ENCODE data around the gene ALKBH3. TPM values are rescaled to one million over a fixed set of nuclear protein-coding genes. Genes with fewer than 3 reads are reported as not detected.

Gene ALKBH3
- total and polyA plus RNA-seq, 2 donors (not counting 3 experiments of a cell fraction or from before 2014, with no cell fraction given), result 28.0 to 34.7 TPM

- intact Hi-C loops (cut with micrococcal nuclease), result no loop called here
- H3K4me3 ChIP-seq (replicated peaks in 1 of 3; ENCODE audit: insufficient read depth in 1 of 3, low read depth in 1 of 3, low read length in 3 of 3), result no peak overlapping the region
- H3K9ac ChIP-seq (replicated peaks; ENCODE audit: extremely low read depth, insufficient read depth, low read length), result no peak overlapping the region
- no peak for TF ChIP-seq POLR2AphosphoS5 (IDR thresholded peaks at IDR 0.05; ENCODE audit: insufficient read depth, low read depth, low read length)
- no peak for TF ChIP-seq JUN (IDR thresholded peaks at IDR 0.05; ENCODE audit: borderline replicate concordance, insufficient read depth, insufficient read length, low read depth)
- TF ChIP-seq POLR2A (IDR thresholded peaks at IDR 0.05; ENCODE audit: low read depth, low read length), result no peak
- no peak for TF ChIP-seq GATA2 (IDR thresholded peaks at IDR 0.05; ENCODE audit: insufficient read depth, insufficient read length, low read depth, low read length)
- TF ChIP-seq MYC (IDR thresholded peaks at IDR 0.05; ENCODE audit: low read depth, low read length), result no peak
- TF ChIP-seq EZH2 (IDR thresholded peaks at IDR 0.05; ENCODE audit: borderline replicate concordance, low read depth, low read length, severe bottlenecking), result no peak
- no peak for TF ChIP-seq FOS (IDR thresholded peaks at IDR 0.05; ENCODE audit: borderline replicate concordance, insufficient read depth, low read length)
- no peak for TF ChIP-seq CTCF (IDR thresholded peaks at IDR 0.05; ENCODE audit: extremely low read depth in 1 of 2, insufficient read depth in 1 of 2, low read depth in 1 of 2, low read length in 2 of 2)
- TF ChIP-seq, protein P1, sequence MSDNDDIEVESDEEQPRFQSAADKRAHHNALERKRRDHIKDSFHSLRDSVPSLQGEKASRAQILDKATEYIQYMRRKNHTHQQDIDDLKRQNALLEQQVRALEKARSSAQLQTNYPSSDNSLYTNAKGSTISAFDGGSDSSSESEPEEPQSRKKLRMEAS (IDR thresholded peaks at IDR 0.05; ENCODE audit: insufficient read depth, insufficient read length), result no peak
- DNase-seq (ENCODE audit: low read depth, low spot score) (no peak), FAIRE-seq (no peak)
- no peaks in the 10 kb centered on the region for H4K20me1 ChIP-seq (replicated peaks; ENCODE audit: control insufficient read depth, extremely low read depth, insufficient read depth, low read length)
- H3K27ac ChIP-seq (ENCODE audit: insufficient read depth, low read depth, low read length), result no peak overlapping the region
- no peaks in the 10 kb centered on the region for H3K4me1 ChIP-seq (ENCODE audit: control insufficient read depth, extremely low read depth, insufficient read depth, low read length)
- H3K9me1 ChIP-seq (replicated peaks; ENCODE audit: control insufficient read depth, extremely low read depth, insufficient read depth, low read length), result no peaks in the 10 kb centered on the region
- BruUV-seq (replicated peaks), result no TSS peak
- H2AFZ ChIP-seq (ENCODE audit: low read depth, low read length), result no peak overlapping the region
- CTCF ChIA-PET, result interaction anchor here (1.2 to 15.5 kb wide), 2 partner anchors 16 to 60 kb away, joined by 4 to 352 read pairs; no protein-coding TSS in a partner anchor
- H3K4me2 ChIP-seq (ENCODE audit: insufficient read depth, low read length), result no peak overlapping the region
- peaks cover 22 to 25% of the 10 kb centered on the region in 2 experiments for H3K27me3 ChIP-seq (ENCODE audit: control insufficient read depth in 2 of 2, insufficient read depth in 2 of 2, low read length in 2 of 2)
- H3K79me2 ChIP-seq (ENCODE audit: control insufficient read depth, insufficient read depth, low read length), result no peaks in the 10 kb centered on the region
- POLR2A ChIA-PET, result no interaction called here
- no peaks in the 10 kb centered on the region for H3K36me3 ChIP-seq (ENCODE audit: control insufficient read depth in 2 of 2, extremely low read depth in 1 of 2, insufficient read depth in 2 of 2, low read length in 2 of 2)
- H3K9me3 ChIP-seq (replicated peaks; ENCODE audit: control insufficient read depth, insufficient read depth, low read length), result no peaks in the 10 kb centered on the region
- dilution Hi-C loops (cut with MboI; ENCODE audit: extremely low pct_ligation_motif_present, low sequenced_read_pairs), result no loop called here
Observed at GRCh38 chr11:43950311-43950855, 69.8 kb downstream of the ALKBH3 start.

All from endothelial cell of umbilical vein (primary cell).